ENCODE results near the gene BAHD1. TPM values are rescaled to one million over a fixed set of nuclear protein-coding genes. Genes with fewer than 3 reads are reported as not detected.

BAHD1 gene
- total and polyA plus RNA-seq, 12 donors, result 13.2 to 58.8 (median 31.3) TPM

DNA sequence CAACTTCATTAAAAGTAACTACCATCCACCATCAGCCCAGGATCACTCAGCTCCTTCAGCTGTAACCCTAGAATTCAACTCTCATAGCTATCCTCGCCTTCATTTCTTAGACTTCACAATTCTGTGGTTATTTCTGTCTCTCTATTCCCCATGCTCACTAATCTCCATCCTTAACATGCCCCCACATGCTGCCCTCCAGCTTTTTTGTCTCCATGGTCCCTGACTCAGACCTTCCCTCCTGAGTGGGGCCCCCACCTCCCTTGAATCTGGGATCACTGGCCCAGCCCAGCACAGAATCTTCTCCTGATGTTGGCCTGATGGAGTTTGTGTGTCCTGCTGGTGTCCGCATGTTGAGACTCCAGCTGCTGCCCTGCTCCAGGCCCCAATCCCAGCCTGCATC is 71.7 kb downstream of the BAHD1 start:
- Histone ChIP-seq H3K27me3 (no peaks in the 10 kb centered on the region), H3K27ac (no peak overlapping the region), H3K4me3 (no peak overlapping the region), H3K4me1 (replicated peaks in 1 of 2) (peaks cover 6 to 12% of the 10 kb centered on the region in 2 donors), H3K9me3 (replicated peaks in 1 of 3) (no peaks in the 10 kb centered on the region), H3K36me3 (replicated peaks in 1 of 2) (no peaks in the 10 kb centered on the region)
- no peak for DNase-seq
- 90 to 99% (median 93%) methylated on average over 2 of the region's 2 CpGs for WGBS, 4 donors
- TF ChIP-seq, protein P1, sequence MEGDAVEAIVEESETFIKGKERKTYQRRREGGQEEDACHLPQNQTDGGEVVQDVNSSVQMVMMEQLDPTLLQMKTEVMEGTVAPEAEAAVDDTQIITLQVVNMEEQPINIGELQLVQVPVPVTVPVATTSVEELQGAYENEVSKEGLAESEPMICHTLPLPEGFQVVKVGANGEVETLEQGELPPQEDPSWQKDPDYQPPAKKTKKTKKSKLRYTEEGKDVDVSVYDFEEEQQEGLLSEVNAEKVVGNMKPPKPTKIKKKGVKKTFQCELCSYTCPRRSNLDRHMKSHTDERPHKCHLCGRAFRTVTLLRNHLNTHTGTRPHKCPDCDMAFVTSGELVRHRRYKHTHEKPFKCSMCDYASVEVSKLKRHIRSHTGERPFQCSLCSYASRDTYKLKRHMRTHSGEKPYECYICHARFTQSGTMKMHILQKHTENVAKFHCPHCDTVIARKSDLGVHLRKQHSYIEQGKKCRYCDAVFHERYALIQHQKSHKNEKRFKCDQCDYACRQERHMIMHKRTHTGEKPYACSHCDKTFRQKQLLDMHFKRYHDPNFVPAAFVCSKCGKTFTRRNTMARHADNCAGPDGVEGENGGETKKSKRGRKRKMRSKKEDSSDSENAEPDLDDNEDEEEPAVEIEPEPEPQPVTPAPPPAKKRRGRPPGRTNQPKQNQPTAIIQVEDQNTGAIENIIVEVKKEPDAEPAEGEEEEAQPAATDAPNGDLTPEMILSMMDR (IDR thresholded peaks at IDR 0.05), result no peak
- no peak for TF ChIP-seq POLR2A (IDR thresholded peaks at IDR 0.05)
- intact Hi-C loops (cut with DNase I), result no loop called here

DNA sequence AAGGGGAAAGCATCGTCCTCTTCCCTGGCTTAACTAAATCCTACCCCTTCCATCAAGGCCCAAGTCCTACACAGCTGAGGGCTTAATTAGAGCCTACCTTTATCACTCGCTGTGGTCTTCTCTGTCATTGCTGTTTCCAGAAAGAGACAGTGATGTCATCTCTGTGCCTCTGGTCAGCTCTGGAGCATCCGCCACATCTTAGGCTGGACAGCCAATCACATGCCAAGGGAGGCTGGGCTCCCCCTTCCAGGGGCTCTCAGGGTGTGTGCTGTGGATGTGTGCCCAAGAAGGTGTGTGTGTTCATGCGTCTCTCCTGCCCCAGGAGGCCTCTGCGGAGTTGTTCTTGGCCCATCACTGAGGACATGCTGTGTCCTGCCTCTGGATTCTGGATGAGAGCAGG is 72.9 kb downstream of the BAHD1 start:
- H3K36me3 ChIP-seq (replicated peaks in 1 of 2), result no peaks in the 10 kb centered on the region
- H3K27me3 ChIP-seq, result no peaks in the 10 kb centered on the region
- H3K4me1 ChIP-seq (replicated peaks in 1 of 2), result peaks cover 4 to 12% of the 10 kb centered on the region in 2 donors
- intact Hi-C loops (cut with DNase I), result no loop called here
- no peaks in the 10 kb centered on the region for H3K9me3 ChIP-seq (replicated peaks in 1 of 3)
- WGBS, 4 donors, result 81 to 93% (median 89%) methylated on average over 2 to 5 of the region's 5 CpGs
- TF ChIP-seq POLR2A (IDR thresholded peaks at IDR 0.05), result no peak
- TF ChIP-seq, protein P1 (IDR thresholded peaks at IDR 0.05), result no peak
- no peak overlapping the region for H3K4me3 ChIP-seq
- no peak for DNase-seq
- H3K27ac ChIP-seq, result no peak overlapping the region

DNA sequence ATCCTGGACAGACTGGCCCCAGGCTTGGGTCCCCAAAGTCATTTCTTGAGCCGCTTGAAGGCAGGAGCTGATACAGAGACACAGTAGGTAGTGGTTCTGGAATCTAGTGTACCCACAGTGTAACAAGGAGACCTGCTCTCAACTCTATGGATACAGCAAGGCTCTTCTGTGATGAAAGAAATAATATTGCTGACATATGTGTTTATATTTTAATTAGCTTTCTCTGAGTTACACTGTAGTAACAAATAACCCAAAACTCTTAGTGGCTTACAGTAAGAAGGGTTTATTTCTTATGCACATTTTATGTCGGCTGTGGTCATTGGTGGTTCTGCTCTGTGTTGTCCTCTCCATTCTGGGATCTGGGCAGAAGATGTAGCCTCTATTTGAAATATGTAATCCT is 75.6 kb downstream of the BAHD1 start:
- Histone ChIP-seq H3K36me3 (replicated peaks in 1 of 2) (no peaks in the 10 kb centered on the region), H3K4me1 (replicated peaks in 1 of 2) (peaks cover 4 to 6% of the 10 kb centered on the region in 2 donors), H3K4me3 (no peak overlapping the region), H3K27me3 (no peaks in the 10 kb centered on the region), H3K27ac (no peak overlapping the region), H3K9me3 (replicated peaks in 1 of 3) (no peaks in the 10 kb centered on the region)
- 87 to 92% (median 88%) methylated on average over 2 of the region's 2 CpGs for WGBS, 4 donors
- no peak for DNase-seq
- intact Hi-C loops (cut with DNase I), result no loop called here
- TF ChIP-seq, protein P1 (IDR thresholded peaks at IDR 0.05), result no peak
- TF ChIP-seq POLR2A (IDR thresholded peaks at IDR 0.05), result no peak

Other genes with a start within 250 kb of the BAHD1 start
- gene PAK6, start 201.9 kb upstream of the BAHD1 start, total RNA-seq, result 10 to 100 TPM in 7 of 9 donors, 1 to 10 TPM in 2; 5.8 to 31.0 (median 18.2) TPM
- gene PAK6, start 201.9 kb upstream of the BAHD1 start, polyA plus RNA-seq, result 10 to 100 TPM in 1 of 3 donors, 1 to 10 TPM in 2; 4.9 to 11.3 (median 6.0) TPM
- gene ANKRD63, start 157.9 kb upstream of the BAHD1 start, total RNA-seq, result not detected
- gene ANKRD63, start 157.9 kb upstream of the BAHD1 start, polyA plus RNA-seq, result not detected
- 10 to 100 TPM in 7 of 9 donors, 1 to 10 TPM in 2; 2.5 to 36.1 (median 23.6) TPM for gene PLCB2, start 133.0 kb upstream of the BAHD1 start, total RNA-seq
- gene PLCB2, start 133.0 kb upstream of the BAHD1 start, polyA plus RNA-seq, result 100 to 1,000 TPM in 1 of 3 donors, 10 to 100 TPM in 1, 1 to 10 TPM in 1; 5.4 to 100 (median 39.4) TPM
- 10 to 100 TPM; 10.6 to 25.5 (median 19.3) TPM for gene INAFM2, start 117.3 kb upstream of the BAHD1 start, total RNA-seq
- 10 to 100 TPM; 12.0 to 24.5 (median 20.9) TPM for gene INAFM2, start 117.3 kb upstream of the BAHD1 start, polyA plus RNA-seq
- 10 to 100 TPM in 7 of 9 donors, 1 to 10 TPM in 1, under 1 TPM in 1; 0.72 to 41.0 (median 11.0) TPM for gene CCDC9B, start 100.0 kb upstream of the BAHD1 start, total RNA-seq
- 10 to 100 TPM in 1 of 3 donors, 1 to 10 TPM in 2; 5.3 to 30.4 (median 6.5) TPM for gene CCDC9B, start 100.0 kb upstream of the BAHD1 start, polyA plus RNA-seq
- under 1 TPM in 1 of 9 donors, not detected in 8; 0.79 TPM for gene PHGR1, start 89.9 kb upstream of the BAHD1 start, total RNA-seq
- gene PHGR1, start 89.9 kb upstream of the BAHD1 start, polyA plus RNA-seq, result 1 to 10 TPM in 2 of 3 donors, not detected in 1; 1.3 to 4.5 TPM
- gene DISP2, start 82.7 kb upstream of the BAHD1 start, total RNA-seq, result 1 to 10 TPM in 4 of 9 donors, under 1 TPM in 4, not detected in 1; 0.36 to 3.6 (median 0.94) TPM
- gene DISP2, start 82.7 kb upstream of the BAHD1 start, polyA plus RNA-seq, result 10 to 100 TPM in 2 of 3 donors, 1 to 10 TPM in 1; 1.8 to 19.4 (median 10.3) TPM
- gene KNSTRN, start 58.2 kb upstream of the BAHD1 start, total RNA-seq, result 10 to 100 TPM in 5 of 9 donors, 1 to 10 TPM in 4; 4.0 to 39.8 (median 10.7) TPM
- gene KNSTRN, start 58.2 kb upstream of the BAHD1 start, polyA plus RNA-seq, result 10 to 100 TPM in 1 of 3 donors, 1 to 10 TPM in 2; 7.0 to 21.9 (median 9.2) TPM
- 100 to 1,000 TPM in 8 of 9 donors, 10 to 100 TPM in 1; 64.5 to 252 (median 156) TPM for gene IVD, start 35.2 kb upstream of the BAHD1 start, total RNA-seq
- 10 to 100 TPM; 61.0 to 92.4 (median 62.6) TPM for gene IVD, start 35.2 kb upstream of the BAHD1 start, polyA plus RNA-seq
- gene CHST14, start 30.0 kb downstream of the BAHD1 start, total RNA-seq, result 10 to 100 TPM in 5 of 9 donors, 1 to 10 TPM in 4; 7.4 to 20.6 (median 14.0) TPM
- gene CHST14, start 30.0 kb downstream of the BAHD1 start, polyA plus RNA-seq, result 10 to 100 TPM in 1 of 3 donors, 1 to 10 TPM in 2; 5.0 to 11.0 (median 6.7) TPM
- gene CCDC32, start 124.1 kb downstream of the BAHD1 start, total RNA-seq, result 10 to 100 TPM; 28.4 to 42.8 (median 37.7) TPM
- 10 to 100 TPM; 33.1 to 41.7 (median 37.7) TPM for gene CCDC32, start 124.1 kb downstream of the BAHD1 start, polyA plus RNA-seq
- 10 to 100 TPM; 10.0 to 20.7 (median 11.9) TPM for gene RPUSD2, start 128.3 kb downstream of the BAHD1 start, total RNA-seq
- gene RPUSD2, start 128.3 kb downstream of the BAHD1 start, polyA plus RNA-seq, result 10 to 100 TPM in 2 of 3 donors, 1 to 10 TPM in 1; 5.7 to 18.5 (median 11.0) TPM
- gene KNL1, start 153.3 kb downstream of the BAHD1 start, total RNA-seq, result 1 to 10 TPM in 8 of 9 donors, under 1 TPM in 1; 0.69 to 7.9 (median 1.7) TPM
- under 1 TPM; 0.13 to 0.77 (median 0.16) TPM for gene KNL1, start 153.3 kb downstream of the BAHD1 start, polyA plus RNA-seq

All from adrenal gland (tissue), 12 donors.